ENCODE measurements around the gene DSCAML1.

- TF ChIP-seq ARNTL (CRISPR knock-in tag; IDR thresholded peaks at IDR 0.05; ENCODE audit: borderline replicate concordance, low read depth), result no peak
- no peak for TF ChIP-seq RARB (CRISPR knock-in tag; IDR thresholded peaks at IDR 0.05)
Measured at GRCh38 chr11:117421476-117421875, 375.5 kb downstream of the DSCAML1 start.

Data from SK-N-SH treated with all-trans-retinoic acid at 6 μM for 48 hours (cell line).